Kidney (tissue), 14 donors: ENCODE measurements around the gene CORIN. TPM values are rescaled to one million over a fixed set of nuclear protein-coding genes. Genes with fewer than 3 reads are reported as not detected.

Experiments
- DNase-seq, 5 donors: peaks; one replicate each; pipeline ENCODE4 v3.0.0-alpha.2; 2013 to 2020
- FAIRE-seq: peaks from 2 replicates; lab custom pipeline; 2012; peaks lifted over from hg19 to GRCh38; lab: Jason Lieb, UNC
- H3K27ac ChIP-seq, 2 donors: one replicate each; pipeline ENCODE4 v1.7.0; 2013; ENCODE audit warnings: low read depth in 2 of 2, low read length in 2 of 2, inconsistent platforms in 1 of 2
- H3K27me3 ChIP-seq: one replicate; pipeline ENCODE4 v1.7.1; 2013; ENCODE audit warnings: low read length, inconsistent platforms; ENCODE audit not compliant: control insufficient read depth, insufficient read depth
- H3K36me3 ChIP-seq, 3 donors: one replicate each; pipeline versions ENCODE4 v1.7.0 to v1.7.1; 2013; ENCODE audit warnings: low read length in 3 of 3, control low read depth in 1 of 3, inconsistent platforms in 1 of 3; ENCODE audit not compliant: insufficient read depth in 3 of 3, control insufficient read depth in 2 of 3
- H3K4me1 ChIP-seq, 3 donors: one replicate each; pipeline versions ENCODE4 v1.7.0 to v1.7.1; 2013; ENCODE audit warnings: low read length in 3 of 3, inconsistent platforms in 1 of 3, low read depth in 1 of 3; ENCODE audit not compliant: control insufficient read depth in 2 of 3, insufficient read depth in 2 of 3
- H3K4me3 ChIP-seq, 3 donors: one replicate each; pipeline versions ENCODE4 v1.7.0 to v1.8.1; 2013; ENCODE audit warnings: low read length in 3 of 3, control low read depth in 1 of 3, inconsistent platforms in 1 of 3
- H3K9ac ChIP-seq, 3 donors: one replicate each; pipeline versions ENCODE4 v1.7.0 to v1.7.1; 2013; ENCODE audit warnings: low read length in 3 of 3, control low read depth in 1 of 3, inconsistent platforms in 1 of 3
- H3K9me3 ChIP-seq, 3 donors: one replicate each; pipeline versions ENCODE4 v1.7.0 to v1.7.1; 2013; ENCODE audit warnings: low read length in 3 of 3, control low read depth in 1 of 3, inconsistent platforms in 1 of 3; ENCODE audit not compliant: control insufficient read depth in 2 of 3, insufficient read depth in 1 of 3
- CTCF ChIP-seq: IDR thresholded peaks from 3 replicates; pipeline ENCODE4 v1.5.1; 2012; ENCODE audit warnings: mild to moderate bottlenecking, moderate library complexity, borderline replicate concordance; ENCODE audit not compliant: insufficient read depth; ENCODE audit errors: extremely low read depth
- intact Hi-C: fragments of 100-400 bp; cut with DNase I; formaldehyde crosslinking; loops from one replicate; pipeline ENCODE4 v1.11.1; 2022
- polyA plus RNA-seq: library from polyadenylated mRNA; stranded (reverse); fragments of 350-450 nt; fragmentation: Illumina TruSeq; extraction: RNeasy Lipid Tissue Mini Kit (QIAGEN cat#74804); gene quantifications from one replicate; pipeline ENCODE4 v1.2.3, GENCODE V29; 2014; ENCODE audit warnings: low read depth, low replicate concordance; ENCODE audit not compliant: insufficient read depth
- total RNA-seq: library from RNA; stranded (reverse); fragmentation: NEBNext Ultra II Directional; extraction: Animal tissue kit (Norgen Biotek cat#: 25700); gene quantifications from one replicate; pipeline ENCODE4 v1.2.1, GENCODE V29; 2021
- donor health status: control.
- donor health status: control.
- donor health status: control.
- donor health status: control.
- donor health status: control.
- donor health status: DM: yes; HTN: yes; CAD: no.
- donor health status: Normal renal cell carcinoma (clear cell type).

The CORIN gene
- total and polyA plus RNA-seq, 2 donors from 2014 or later, result 0.75 to 2.6 TPM

- Histone ChIP-seq H3K9me3 (no peaks in the 10 kb centered on the region), H3K36me3 (no peaks in the 10 kb centered on the region), H3K4me1 (no peaks in the 10 kb centered on the region), H3K4me3 (no peak overlapping the region), H3K27ac (no peak overlapping the region), H3K9ac (no peak overlapping the region), H3K27me3 (no peaks in the 10 kb centered on the region)
- FAIRE-seq (no peak), DNase-seq (no peak)
- no peak for TF ChIP-seq CTCF
- intact Hi-C loops, result no loop called here
Observed at GRCh38 chr4:47785153-47785552, 52.7 kb downstream of the CORIN start.

- no peak for DNase-seq
Observed at GRCh38 chr4:47784222-47784621, 53.6 kb downstream of the CORIN start.

GRCh38 chr4:47776353-47776752 lies 61.5 kb downstream of the CORIN start:
- no peak for TF ChIP-seq CTCF
- no peaks in the 10 kb centered on the region for H3K27me3 ChIP-seq
- H3K27ac ChIP-seq, result no peak overlapping the region
- H3K9me3 ChIP-seq, result no peaks in the 10 kb centered on the region
- intact Hi-C loops, result no loop called here
- no peaks in the 10 kb centered on the region for H3K4me1 ChIP-seq
- no peaks in the 10 kb centered on the region for H3K36me3 ChIP-seq
- H3K4me3 ChIP-seq, result no peak overlapping the region
- H3K9ac ChIP-seq, result no peak overlapping the region
- FAIRE-seq, result no peak
- DNase-seq, result no peak

More at GRCh38 chr4:47784222-47784621, 53.6 kb downstream of the CORIN start:
- FAIRE-seq, result no peak
- H3K27me3 ChIP-seq, result no peaks in the 10 kb centered on the region
- H3K27ac ChIP-seq, result no peak overlapping the region
- TF ChIP-seq CTCF, result no peak
- no peak overlapping the region for H3K4me3 ChIP-seq
- no peaks in the 10 kb centered on the region for H3K36me3 ChIP-seq
- no peaks in the 10 kb centered on the region for H3K9me3 ChIP-seq
- H3K4me1 ChIP-seq, result no peaks in the 10 kb centered on the region
- no peak overlapping the region for H3K9ac ChIP-seq
- intact Hi-C loops, result no loop called here

- FAIRE-seq (no peak), DNase-seq (peak in 4 of 5 donors; percentile 41 to 55 (median 48))
- no peak for TF ChIP-seq CTCF
- H3K27ac ChIP-seq, result no peak overlapping the region
- H3K9ac ChIP-seq, result no peak overlapping the region
- no peak overlapping the region for H3K4me3 ChIP-seq
- H3K27me3 ChIP-seq, result no peaks in the 10 kb centered on the region
- no peaks in the 10 kb centered on the region for H3K4me1 ChIP-seq
- no peaks in the 10 kb centered on the region for H3K36me3 ChIP-seq
- H3K9me3 ChIP-seq, result no peaks in the 10 kb centered on the region
- intact Hi-C loops, result no loop called here
Observed at GRCh38 chr4:47774079-47774478, 63.8 kb downstream of the CORIN start.
